Gastroesophageal sphincter (tissue), 4 donors: ENCODE data around the gene ANP32A. TPM values are rescaled to one million over a fixed set of nuclear protein-coding genes. Genes with fewer than 3 reads are reported as not detected.

Experiments
- ATAC-seq: fragments of 150-250 bp; one replicate; pipeline ENCODE4 v1.9.1; 2016; ENCODE audit warnings: mild to moderate bottlenecking, moderate library complexity
- H3K27ac ChIP-seq, 4 donors: fragments of 200-600 bp; sonication (generic) in 3 of 4; 1 replicate in 3 of 4; 2 replicates in 1 of 4; pipeline ENCODE4 v1.5.1; 2016 to 2019
- H3K27me3 ChIP-seq: fragments of 200-600 bp; sonication (generic); one replicate; pipeline ENCODE4 v1.5.1; 2019
- H3K36me3 ChIP-seq, 2 donors: fragments of 200-600 bp; sonication (generic); one replicate each; pipeline ENCODE4 v1.5.1; 2019; ENCODE audit warnings: control low read depth in 1 of 2
- H3K4me1 ChIP-seq, 3 donors: fragments of 200-600 bp; sonication (generic); 1 replicate in 2 of 3; 2 replicates in 1 of 3; pipeline ENCODE4 v1.5.1; 2016 to 2019; ENCODE audit warnings: control low read depth in 2 of 3
- H3K4me3 ChIP-seq, 2 donors: fragments of 200-600 bp; sonication (generic); one replicate each; pipeline ENCODE4 v1.5.1; 2019; ENCODE audit warnings: mild to moderate bottlenecking in 1 of 2, moderate library complexity in 1 of 2
- H3K9me3 ChIP-seq, 3 donors: fragments of 200-600 bp; sonication (generic); one replicate each; pipeline ENCODE4 v1.5.1; 2017 to 2019; ENCODE audit warnings: control low read depth in 2 of 3
- EP300 ChIP-seq: sonication (generic); formaldehyde crosslinking; IDR thresholded peaks from one replicate; pipeline ENCODE4 v1.6.1; 2017; ENCODE audit warnings: antibody characterized with exemption, mild to moderate bottlenecking
- POLR2A ChIP-seq, 2 donors: fragments of 450-650 bp; IDR thresholded peaks; one replicate each; pipeline ENCODE4 v1.6.1; 2017; ENCODE audit warnings: antibody characterized with exemption in 2 of 2, mild to moderate bottlenecking in 2 of 2, moderate library complexity in 1 of 2
- POLR2AphosphoS5 ChIP-seq: sonication (generic); formaldehyde crosslinking; IDR thresholded peaks from one replicate; pipeline ENCODE4 v1.6.1; 2017; ENCODE audit warnings: antibody characterized with exemption
- WGBS, 2 donors: methylation state at CpG; one replicate each; pipeline ENCODE4 v1.1.5; 2018; ENCODE audit warnings: low coverage in 1 of 2; 5-methylcytosine and 5-hydroxymethylcytosine counted together
- total RNA-seq, 4 donors: library from RNA; depleted of rRNA; stranded (reverse); fragments of >200 nt; gene quantifications; one replicate each; pipeline ENCODE4 v1.1.0, GENCODE V29; 2016
- TF ChIP-seq, protein P1 (sequence below), 4 experiments: fragments of 200-600 bp in 2 of 4; fragments of 450-650 bp in 2 of 4; sonication (generic) in 1 of 4; IDR thresholded peaks; one replicate each; pipeline ENCODE4 v1.5.1; 2017 to 2019; ENCODE audit warnings: antibody characterized with exemption in 4 of 4, mild to moderate bottlenecking in 2 of 4, moderate library complexity in 2 of 4

The ANP32A gene
- total RNA-seq, 4 donors from 2014 or later, result 42.4 to 75.0 (median 55.6) TPM

DNA sequence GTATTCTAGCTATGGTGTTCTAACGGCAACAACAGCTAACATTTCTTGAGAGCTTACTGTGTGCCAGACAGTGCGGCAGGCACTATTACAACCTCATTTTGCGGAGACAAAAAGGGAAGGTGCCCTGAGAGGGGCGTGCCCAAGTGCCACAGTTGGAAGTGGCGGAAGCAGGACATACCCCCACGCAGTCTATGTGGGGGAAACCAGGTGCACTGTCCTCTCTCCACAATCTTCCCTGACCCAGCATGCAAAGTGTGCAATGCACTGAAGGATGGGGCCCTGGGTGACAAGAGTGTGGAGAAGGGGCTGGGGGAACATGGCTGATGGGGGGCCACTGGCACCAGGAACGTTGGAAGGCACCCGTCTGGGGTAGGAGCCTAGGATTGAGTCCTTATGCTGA, 8.6 kb downstream of the ANP32A start:
- 60 to 62% methylated on average over 3 to 4 of the region's 8 CpGs for WGBS, 2 donors
- ATAC-seq, result no peak
- peaks cover 0 to 3% of the 10 kb centered on the region in 2 donors for H3K36me3 ChIP-seq

DNA sequence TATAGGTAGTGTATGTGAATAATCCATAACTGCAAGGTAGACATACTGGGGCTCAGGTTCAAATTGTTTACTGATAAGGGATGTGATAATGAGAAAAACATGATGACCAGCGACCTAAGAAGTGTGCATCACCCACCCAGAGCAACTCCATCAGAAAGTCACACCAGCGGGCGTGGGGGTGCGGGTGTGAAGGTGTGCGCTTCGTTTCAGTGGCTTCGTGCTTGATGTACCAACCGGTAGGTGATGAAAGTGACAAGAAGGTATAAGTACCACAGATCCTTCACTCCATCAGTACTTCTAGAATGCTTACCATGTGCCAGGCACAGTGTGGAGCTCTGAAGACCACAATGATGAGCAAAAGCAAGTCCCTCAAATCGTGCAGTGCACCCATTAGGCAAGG, 11.2 kb downstream of the ANP32A start:
- Histone ChIP-seq H3K27me3 (no peaks in the 10 kb centered on the region), H3K27ac (no peak overlapping the region), H3K4me3 (no peak overlapping the region), H3K9me3 (no peaks in the 10 kb centered on the region), H3K4me1 (peaks cover 0 to 86% (median 43%) of the 10 kb centered on the region in 3 donors), H3K36me3 (peaks cover 0 to 3% of the 10 kb centered on the region in 2 donors)
- no peak for TF ChIP-seq POLR2A (IDR thresholded peaks at IDR 0.05)
- no peak for TF ChIP-seq POLR2AphosphoS5
- TF ChIP-seq, protein P1, sequence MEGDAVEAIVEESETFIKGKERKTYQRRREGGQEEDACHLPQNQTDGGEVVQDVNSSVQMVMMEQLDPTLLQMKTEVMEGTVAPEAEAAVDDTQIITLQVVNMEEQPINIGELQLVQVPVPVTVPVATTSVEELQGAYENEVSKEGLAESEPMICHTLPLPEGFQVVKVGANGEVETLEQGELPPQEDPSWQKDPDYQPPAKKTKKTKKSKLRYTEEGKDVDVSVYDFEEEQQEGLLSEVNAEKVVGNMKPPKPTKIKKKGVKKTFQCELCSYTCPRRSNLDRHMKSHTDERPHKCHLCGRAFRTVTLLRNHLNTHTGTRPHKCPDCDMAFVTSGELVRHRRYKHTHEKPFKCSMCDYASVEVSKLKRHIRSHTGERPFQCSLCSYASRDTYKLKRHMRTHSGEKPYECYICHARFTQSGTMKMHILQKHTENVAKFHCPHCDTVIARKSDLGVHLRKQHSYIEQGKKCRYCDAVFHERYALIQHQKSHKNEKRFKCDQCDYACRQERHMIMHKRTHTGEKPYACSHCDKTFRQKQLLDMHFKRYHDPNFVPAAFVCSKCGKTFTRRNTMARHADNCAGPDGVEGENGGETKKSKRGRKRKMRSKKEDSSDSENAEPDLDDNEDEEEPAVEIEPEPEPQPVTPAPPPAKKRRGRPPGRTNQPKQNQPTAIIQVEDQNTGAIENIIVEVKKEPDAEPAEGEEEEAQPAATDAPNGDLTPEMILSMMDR (IDR thresholded peaks at IDR 0.05), result no peak
- TF ChIP-seq EP300, result no peak
- ATAC-seq, result no peak
- 81 to 86% methylated on average over 7 to 9 of the region's 9 CpGs for WGBS, 2 donors

More for the DNA sequence above, 8.6 kb downstream of the ANP32A start:
- Histone ChIP-seq H3K4me1 (peaks cover 0 to 91% (median 44%) of the 10 kb centered on the region in 3 donors), H3K9me3 (no peaks in the 10 kb centered on the region), H3K27me3 (no peaks in the 10 kb centered on the region), H3K4me3 (no peak overlapping the region), H3K27ac (peak overlapping the region in 3 of 4 donors; percentile 44 to 68 (median 53))
- TF ChIP-seq POLR2AphosphoS5 (no peak), EP300 (no peak)

DNA sequence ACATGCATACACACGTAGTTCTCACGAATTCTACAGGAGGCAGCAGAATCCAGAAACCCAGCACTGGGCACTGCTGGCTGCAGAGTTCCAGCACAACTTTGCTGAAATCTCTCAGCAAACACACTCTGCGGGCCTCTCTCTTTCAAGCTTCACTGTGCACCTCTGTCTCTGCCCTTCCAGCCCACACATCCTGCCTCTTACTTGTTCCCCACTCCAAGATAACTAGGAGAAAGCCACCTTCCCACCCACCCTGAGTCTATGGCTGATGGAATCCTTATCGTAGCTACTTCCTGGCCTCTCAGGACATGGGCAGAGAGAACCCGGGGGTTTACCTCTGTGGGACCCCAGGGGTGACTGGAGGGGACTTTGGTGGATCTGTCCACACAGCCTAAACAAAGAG, 11.9 kb downstream of the ANP32A start:
- H3K27ac ChIP-seq, result no peak overlapping the region
- H3K4me3 ChIP-seq, result no peak overlapping the region
- peaks cover 0 to 3% of the 10 kb centered on the region in 2 donors for H3K36me3 ChIP-seq
- TF ChIP-seq, protein P1 (IDR thresholded peaks at IDR 0.05), result no peak
- TF ChIP-seq POLR2A (IDR thresholded peaks at IDR 0.05), result no peak
- no peak for TF ChIP-seq POLR2AphosphoS5
- TF ChIP-seq EP300, result no peak
- H3K27me3 ChIP-seq, result no peaks in the 10 kb centered on the region
- 49 to 63% methylated on average over 3 of the region's 5 CpGs for WGBS, 2 donors
- ATAC-seq, result no peak
- H3K9me3 ChIP-seq, result no peaks in the 10 kb centered on the region
- peaks cover 0 to 79% (median 43%) of the 10 kb centered on the region in 3 donors for H3K4me1 ChIP-seq

DNA sequence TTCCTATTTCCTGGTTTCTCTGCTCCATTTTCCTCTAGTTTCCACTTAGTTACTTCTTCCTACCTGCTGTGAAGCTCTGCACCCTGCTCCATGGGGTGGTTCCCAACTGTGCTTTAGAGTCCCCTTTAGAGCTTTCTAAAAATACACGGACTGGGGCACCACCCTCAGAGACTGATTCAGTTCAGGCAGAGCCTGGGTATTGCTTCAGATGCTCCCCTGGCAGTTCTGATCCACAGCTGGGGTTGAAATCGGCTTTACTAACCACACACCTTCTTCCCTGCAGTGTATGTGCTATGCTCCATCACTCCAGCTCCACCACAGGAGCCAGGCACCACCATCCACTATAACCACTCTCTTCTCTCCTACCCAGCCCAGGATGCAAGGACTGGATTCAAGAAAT, 12.6 kb downstream of the ANP32A start:
- no peak overlapping the region for H3K4me3 ChIP-seq
- no peak overlapping the region for H3K27ac ChIP-seq
- TF ChIP-seq, protein P1 (IDR thresholded peaks at IDR 0.05), result no peak
- TF ChIP-seq POLR2A (IDR thresholded peaks at IDR 0.05), result no peak
- TF ChIP-seq EP300, result no peak
- TF ChIP-seq POLR2AphosphoS5, result no peak
- 29 to 80% methylated on average over 1 to 2 of the region's 2 CpGs for WGBS, 2 donors
- no peaks in the 10 kb centered on the region for H3K27me3 ChIP-seq
- H3K36me3 ChIP-seq, result peaks cover 0 to 3% of the 10 kb centered on the region in 2 donors
- peaks cover 0 to 76% (median 38%) of the 10 kb centered on the region in 3 donors for H3K4me1 ChIP-seq
- no peaks in the 10 kb centered on the region for H3K9me3 ChIP-seq
- ATAC-seq, result no peak

DNA sequence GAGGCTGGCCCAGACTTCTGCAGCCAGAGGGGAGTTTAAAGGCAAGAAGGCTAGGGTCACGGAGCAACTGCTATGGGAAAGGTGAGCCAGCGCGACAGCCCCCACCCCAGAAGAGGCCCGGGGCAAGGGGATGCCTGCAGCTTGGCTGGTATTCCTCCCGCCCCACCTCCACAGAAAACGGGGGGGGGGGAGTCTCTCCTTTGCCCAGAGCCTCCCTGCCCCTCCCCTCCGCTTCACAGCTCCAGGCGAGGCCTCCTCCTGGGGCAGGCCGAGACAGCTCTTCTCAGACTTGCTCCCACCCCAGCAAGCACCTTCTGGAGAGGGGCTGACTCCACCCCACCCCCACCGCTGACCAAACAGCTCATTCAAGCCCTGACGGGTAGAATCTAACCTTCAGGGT, 13.4 kb downstream of the ANP32A start:
- no peak for ATAC-seq
- H3K9me3 ChIP-seq, result no peaks in the 10 kb centered on the region
- TF ChIP-seq EP300 (no peak), POLR2AphosphoS5 (no peak), POLR2A (IDR thresholded peaks at IDR 0.05) (no peak)
- TF ChIP-seq, protein P1 (IDR thresholded peaks at IDR 0.05), result no peak
- peaks cover 0 to 76% (median 30%) of the 10 kb centered on the region in 3 donors for H3K4me1 ChIP-seq
- H3K4me3 ChIP-seq, result no peak overlapping the region
- no peaks in the 10 kb centered on the region for H3K27me3 ChIP-seq
- no peak overlapping the region for H3K27ac ChIP-seq
- H3K36me3 ChIP-seq, result peaks cover 0 to 3% of the 10 kb centered on the region in 2 donors
- WGBS, 2 donors, result 68 to 78% methylated on average over 4 to 9 of the region's 11 CpGs
